ENCODE results near the gene SDHC.

- TF ChIP-seq EZH2 (IDR thresholded peaks at IDR 0.05; ENCODE audit: insufficient read depth, poor library complexity, severe bottlenecking) (no peak), EZH2phosphoT487 (IDR thresholded peaks at IDR 0.05; ENCODE audit: insufficient read depth, low read depth) (no peak)
These were observed 13.7 kb upstream of the SDHC start for GRCh38 chr1:161300478-161300877.

All from GM23248 (cell line).